ENCODE data around the gene DBN1. TPM values are rescaled to one million over a fixed set of nuclear protein-coding genes. Genes with fewer than 3 reads are reported as not detected.

Gene DBN1
- total RNA-seq, 1 donor from 2014 or later: 369 TPM

DNA sequence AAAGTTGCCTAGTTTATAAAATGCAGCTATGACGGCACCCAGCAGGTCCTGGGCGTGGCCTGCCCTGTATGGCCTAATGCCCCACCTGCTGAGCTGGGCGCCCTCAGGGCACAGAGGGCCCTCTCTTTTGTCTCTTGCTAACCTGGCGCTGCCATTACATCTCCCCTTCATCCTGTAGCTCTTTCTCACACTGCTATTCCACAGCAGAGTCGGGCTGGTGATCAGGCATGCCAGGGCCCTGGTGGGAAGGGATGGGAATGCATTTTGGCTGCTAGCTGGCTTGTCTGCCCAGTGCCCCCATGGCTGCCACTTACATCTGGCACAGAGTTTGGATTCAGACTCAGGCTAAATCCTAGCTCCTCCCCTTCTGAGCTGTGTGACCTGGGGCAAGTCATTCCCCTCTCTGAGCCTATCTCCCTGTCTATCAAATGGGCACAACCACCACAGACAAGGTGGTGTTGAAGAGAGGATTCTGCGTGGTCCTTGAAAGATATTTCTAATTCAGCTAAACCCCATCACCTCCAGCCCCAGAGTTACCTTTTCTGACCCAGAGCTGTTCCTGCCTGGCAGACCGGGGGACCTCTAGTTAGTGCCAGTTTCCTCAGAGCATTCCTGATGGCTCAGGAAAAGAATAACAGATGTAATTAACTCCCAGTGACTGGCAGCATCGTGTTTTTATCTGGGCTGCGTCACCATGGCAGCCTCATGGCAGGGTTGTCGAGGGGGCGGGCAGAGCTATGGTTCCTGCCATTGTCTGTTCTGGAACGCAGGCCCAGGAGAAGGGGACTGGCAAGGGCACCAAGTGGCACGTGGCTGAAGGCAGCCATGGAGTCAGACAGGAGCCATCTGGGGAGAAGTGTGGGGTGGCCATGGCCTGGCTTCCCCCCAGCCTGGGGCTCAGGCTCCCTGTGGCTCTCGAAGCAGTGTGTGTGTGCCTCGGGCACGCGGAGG is 20.5 kb downstream of the DBN1 start:
- TF ChIP-seq, protein P1, sequence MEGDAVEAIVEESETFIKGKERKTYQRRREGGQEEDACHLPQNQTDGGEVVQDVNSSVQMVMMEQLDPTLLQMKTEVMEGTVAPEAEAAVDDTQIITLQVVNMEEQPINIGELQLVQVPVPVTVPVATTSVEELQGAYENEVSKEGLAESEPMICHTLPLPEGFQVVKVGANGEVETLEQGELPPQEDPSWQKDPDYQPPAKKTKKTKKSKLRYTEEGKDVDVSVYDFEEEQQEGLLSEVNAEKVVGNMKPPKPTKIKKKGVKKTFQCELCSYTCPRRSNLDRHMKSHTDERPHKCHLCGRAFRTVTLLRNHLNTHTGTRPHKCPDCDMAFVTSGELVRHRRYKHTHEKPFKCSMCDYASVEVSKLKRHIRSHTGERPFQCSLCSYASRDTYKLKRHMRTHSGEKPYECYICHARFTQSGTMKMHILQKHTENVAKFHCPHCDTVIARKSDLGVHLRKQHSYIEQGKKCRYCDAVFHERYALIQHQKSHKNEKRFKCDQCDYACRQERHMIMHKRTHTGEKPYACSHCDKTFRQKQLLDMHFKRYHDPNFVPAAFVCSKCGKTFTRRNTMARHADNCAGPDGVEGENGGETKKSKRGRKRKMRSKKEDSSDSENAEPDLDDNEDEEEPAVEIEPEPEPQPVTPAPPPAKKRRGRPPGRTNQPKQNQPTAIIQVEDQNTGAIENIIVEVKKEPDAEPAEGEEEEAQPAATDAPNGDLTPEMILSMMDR (IDR thresholded peaks at IDR 0.05; ENCODE audit: unreplicated experiment): no peak
- peaks cover 3% of the 10 kb centered on the region for H3K36me3 Mint-ChIP-seq
- peak overlapping the region; percentile 36 for H3K4me3 Mint-ChIP-seq
- H3K4me1 Mint-ChIP-seq: peaks cover 21% of the 10 kb centered on the region
- DNase-seq (ENCODE audit: low spot score in 2 of 2, unreplicated experiment in 2 of 2): no peak
- no peak overlapping the region for H3K27ac Mint-ChIP-seq
- H3K9me3 Mint-ChIP-seq: no peaks in the 10 kb centered on the region
- peaks cover 12% of the 10 kb centered on the region for H3K27me3 Mint-ChIP-seq (ENCODE audit: low read depth)

DNA sequence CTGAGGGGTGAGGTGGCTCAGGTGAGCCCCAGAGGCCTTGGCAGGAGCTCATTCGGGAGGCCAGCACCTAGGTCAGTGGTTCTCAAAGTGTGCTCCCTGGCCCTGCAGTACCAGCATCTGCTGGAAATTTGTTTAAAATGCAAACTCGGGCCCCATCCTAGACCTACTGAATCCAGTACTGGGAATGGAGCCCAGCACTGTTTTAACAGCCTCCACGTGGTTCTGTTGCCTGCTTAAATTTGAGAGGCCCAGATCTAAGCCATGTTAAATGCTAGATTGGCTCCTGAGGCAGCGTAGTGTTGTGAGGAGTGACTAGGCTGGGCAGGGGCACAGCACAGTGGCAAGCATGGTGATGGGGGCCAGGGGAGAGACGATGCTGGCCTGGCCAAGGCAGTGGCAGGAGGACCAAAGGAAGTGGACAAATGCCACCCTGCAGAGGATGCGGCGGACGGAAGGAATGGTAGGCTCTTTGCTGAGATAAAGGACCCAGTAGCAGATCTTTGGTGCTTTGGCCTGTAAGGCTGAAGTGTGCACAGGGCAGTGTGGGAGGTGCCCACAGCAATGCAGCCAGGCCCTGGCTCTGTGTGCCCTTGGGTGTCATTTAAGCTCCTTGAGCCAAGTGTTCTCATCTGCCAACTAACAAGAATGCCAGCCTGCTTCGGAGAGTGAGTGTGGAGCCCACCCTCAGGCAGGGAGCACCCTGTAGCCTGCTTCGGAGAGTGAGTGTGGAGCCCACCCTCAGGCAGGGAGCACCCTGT is 22.6 kb downstream of the DBN1 start:
- no peak overlapping the region for H3K4me3 Mint-ChIP-seq
- H3K27ac Mint-ChIP-seq: no peak overlapping the region
- TF ChIP-seq, protein P1 (IDR thresholded peaks at IDR 0.05; ENCODE audit: unreplicated experiment): no peak
- no peaks in the 10 kb centered on the region for H3K9me3 Mint-ChIP-seq
- no peak for DNase-seq (ENCODE audit: low spot score in 2 of 2, unreplicated experiment in 2 of 2)
- H3K27me3 Mint-ChIP-seq (ENCODE audit: low read depth): peaks cover 19% of the 10 kb centered on the region
- peaks cover 18% of the 10 kb centered on the region for H3K4me1 Mint-ChIP-seq
- H3K36me3 Mint-ChIP-seq: no peaks in the 10 kb centered on the region

DNA sequence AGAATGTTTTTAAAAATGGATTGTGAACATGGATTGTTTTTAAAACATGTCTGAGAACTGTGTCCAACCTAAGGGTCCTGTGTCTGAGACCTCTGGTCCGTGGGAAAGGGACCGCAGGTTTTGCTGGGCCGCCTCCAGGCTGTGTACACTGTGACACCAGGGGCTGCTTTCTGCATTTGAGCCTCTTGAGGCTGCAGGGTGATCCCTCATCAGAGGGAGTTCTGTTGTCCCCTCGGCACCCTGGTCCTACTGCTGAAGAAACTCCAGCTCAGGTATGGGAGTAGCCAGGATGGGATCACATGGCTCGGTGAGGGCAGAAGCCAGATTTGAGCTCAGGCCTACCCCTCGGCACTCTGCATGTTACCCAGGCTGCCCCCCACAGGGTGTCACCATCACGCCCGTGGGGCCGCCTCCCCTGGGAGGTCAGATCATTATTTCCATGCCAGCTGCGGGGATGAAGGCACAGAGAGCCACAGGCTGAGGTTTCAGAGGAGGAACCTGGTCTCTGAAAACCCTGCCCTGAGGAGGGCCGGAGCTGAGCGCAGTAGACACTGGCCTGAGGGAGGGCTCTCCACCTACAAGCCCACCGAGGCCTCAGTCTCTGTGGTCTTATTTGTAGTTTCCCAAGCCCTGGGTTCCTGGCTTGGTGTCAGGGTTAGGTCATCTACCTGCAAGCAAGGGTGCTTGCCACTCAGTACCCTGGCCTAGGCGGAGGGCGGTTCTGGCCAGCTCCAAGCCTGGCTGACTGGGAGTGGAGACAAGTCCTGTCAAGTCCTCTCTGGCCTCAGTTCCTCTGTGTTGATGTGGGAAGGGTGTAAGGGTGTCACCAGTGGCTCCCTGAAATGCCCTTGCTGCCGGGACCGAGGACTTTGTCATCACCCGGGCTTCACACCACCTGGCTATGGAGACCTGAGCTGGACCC is 24.0 kb downstream of the DBN1 start:
- no peak overlapping the region for H3K27ac Mint-ChIP-seq
- no peak for DNase-seq (ENCODE audit: low spot score in 2 of 2, unreplicated experiment in 2 of 2)
- no peak overlapping the region for H3K4me3 Mint-ChIP-seq
- H3K9me3 Mint-ChIP-seq: no peaks in the 10 kb centered on the region
- TF ChIP-seq, protein P1 (IDR thresholded peaks at IDR 0.05; ENCODE audit: unreplicated experiment): no peak
- H3K36me3 Mint-ChIP-seq: no peaks in the 10 kb centered on the region
- H3K4me1 Mint-ChIP-seq: peaks cover 28% of the 10 kb centered on the region
- H3K27me3 Mint-ChIP-seq (ENCODE audit: low read depth): peaks cover 31% of the 10 kb centered on the region

DNA sequence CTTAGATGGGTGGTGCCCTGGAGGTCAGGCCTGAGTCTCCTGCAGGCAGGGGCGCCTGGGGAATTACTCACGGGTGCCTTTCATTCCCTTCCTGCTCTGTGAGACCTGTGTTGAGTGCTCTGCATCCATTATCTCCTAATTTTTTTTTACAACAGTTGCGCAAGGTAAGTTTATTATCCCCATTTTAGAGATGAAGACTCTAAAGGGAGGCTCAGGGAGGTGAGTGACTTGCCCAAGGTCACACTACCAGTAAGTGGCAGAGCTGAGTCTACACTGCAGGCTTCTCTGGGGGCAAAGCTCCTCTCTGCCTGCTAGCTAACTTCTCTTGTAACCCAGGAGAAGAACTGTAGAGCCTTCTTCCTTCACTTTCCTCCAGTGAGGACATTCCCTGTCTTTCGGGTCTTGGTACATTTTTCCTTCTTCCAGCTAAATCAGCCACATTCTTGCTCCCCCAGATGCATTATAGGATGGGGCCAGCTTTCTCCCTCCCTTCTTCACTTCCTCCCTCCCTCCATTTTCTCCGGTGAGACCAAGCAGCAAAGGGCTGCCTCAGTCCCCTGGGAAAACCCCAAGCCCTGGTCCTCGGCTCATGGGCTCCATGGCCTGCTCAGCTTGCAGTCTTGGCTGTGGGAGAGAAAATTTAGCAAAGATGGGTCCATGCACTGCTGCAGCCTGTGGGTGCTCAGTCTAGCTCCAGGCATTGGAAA is 25.0 kb downstream of the DBN1 start:
- no peaks in the 10 kb centered on the region for H3K9me3 Mint-ChIP-seq
- H3K4me1 Mint-ChIP-seq: peaks cover 25% of the 10 kb centered on the region
- TF ChIP-seq, protein P1 (IDR thresholded peaks at IDR 0.05; ENCODE audit: unreplicated experiment): no peak

More for the DNA sequence above, 25.0 kb downstream of the DBN1 start:
- H3K27me3 Mint-ChIP-seq (ENCODE audit: low read depth): peaks cover 30% of the 10 kb centered on the region
- no peak for DNase-seq (ENCODE audit: low spot score in 2 of 2, unreplicated experiment in 2 of 2)
- H3K36me3 Mint-ChIP-seq: no peaks in the 10 kb centered on the region
- peak overlapping the region; percentile 58 for H3K4me3 Mint-ChIP-seq
- H3K27ac Mint-ChIP-seq: no peak overlapping the region
